Mononuclear cell (primary cell): ENCODE data around the gene KIFBP. TPM values are rescaled to one million over a fixed set of nuclear protein-coding genes. Genes with fewer than 3 reads are reported as not detected.
"Not testable (repeated sequence)": the region's sequence is repeated elsewhere in the genome, so short reads cannot be mapped to it uniquely, and the experiment has no call there.

ENCODE experiments used
- H3K27me3 ChIP-seq: 2 replicates; pipeline ENCODE4 v1.6.0; 2011; ENCODE audit warnings: low read length, control low read depth; ENCODE audit not compliant: insufficient read depth
- H3K4me1 ChIP-seq: 2 replicates; pipeline ENCODE4 v1.5.1; 2011; ENCODE audit warnings: mild to moderate bottlenecking, low read length, control low read depth; ENCODE audit not compliant: insufficient read depth
- H3K4me3 ChIP-seq: 2 replicates; pipeline ENCODE4 v1.5.1; 2011; ENCODE audit warnings: mild to moderate bottlenecking, low read length, moderate library complexity
- H3K9me3 ChIP-seq: 2 replicates; pipeline ENCODE4 v1.5.1; 2011; ENCODE audit warnings: low read depth, mild to moderate bottlenecking, control low read depth, low read length
- total RNA-seq: library from RNA; depleted of rRNA; stranded (reverse); fragments of >200 nt; gene quantifications from one replicate; pipeline ENCODE4 v1.2.3, GENCODE V29; 2012

KIFBP gene
- total RNA-seq: 4.0 TPM

- Histone ChIP-seq H3K4me3 (peak within 1 kb of the TSS; percentile 82), H3K4me1 (peaks cover 27% of the 10 kb centered on the region), H3K27me3 (no peaks in the 10 kb centered on the region), H3K9me3 (no peaks in the 10 kb centered on the region)
Observed at GRCh38 chr10:68988530-68989316, at the start of gene KIFBP. Gene KIFBP (plus strand): TSS chr10:68988803. CDS start chr10:68988833, 30 bp downstream.

GRCh38 chr10:68938884-68939283, 49.7 kb upstream of the KIFBP start:
- H3K9me3 ChIP-seq: no peaks in the 10 kb centered on the region
- H3K4me3 ChIP-seq: no peak overlapping the region
- H3K27me3 ChIP-seq: no peaks in the 10 kb centered on the region
- H3K4me1 ChIP-seq: no peaks in the 10 kb centered on the region

- H3K9me3 ChIP-seq, H3K4me1 ChIP-seq, H3K27me3 ChIP-seq, H3K4me3 ChIP-seq: not testable (repeated sequence)
Observed at GRCh38 chr10:68940917-68941316, 47.7 kb upstream of the KIFBP start.

GRCh38 chr10:68950598-68950997, 38.0 kb upstream of the KIFBP start:
- Histone ChIP-seq H3K9me3 (no peaks in the 10 kb centered on the region), H3K27me3 (no peaks in the 10 kb centered on the region), H3K4me3 (no peak overlapping the region), H3K4me1 (peaks cover 10% of the 10 kb centered on the region)

GRCh38 chr10:68954904-68955303, 33.7 kb upstream of the KIFBP start:
- H3K4me3 ChIP-seq: no peak overlapping the region
- H3K4me1 ChIP-seq: peaks cover 36% of the 10 kb centered on the region
- H3K9me3 ChIP-seq: no peaks in the 10 kb centered on the region
- no peaks in the 10 kb centered on the region for H3K27me3 ChIP-seq

- peaks cover 40% of the 10 kb centered on the region for H3K4me1 ChIP-seq
- no peaks in the 10 kb centered on the region for H3K9me3 ChIP-seq
- no peaks in the 10 kb centered on the region for H3K27me3 ChIP-seq
- H3K4me3 ChIP-seq: peak overlapping the region; percentile 96
Observed at GRCh38 chr10:68955355-68955831, 33.2 kb upstream of the KIFBP start.

- Histone ChIP-seq H3K4me3 (peak within 1 kb of the TSS; percentile 96), H3K27me3 (no peaks in the 10 kb centered on the region), H3K4me1 (peaks cover 40% of the 10 kb centered on the region), H3K9me3 (no peaks in the 10 kb centered on the region)
Observed at GRCh38 chr10:68955832-68956532, 32.6 kb upstream of the KIFBP start, which contains the start of gene DDX21. Gene DDX21 (plus strand): TSS chr10:68956170. CDS start chr10:68956226, 56 bp downstream.

GRCh38 chr10:68957284-68957615, 31.4 kb upstream of the KIFBP start:
- Histone ChIP-seq H3K27me3 (no peaks in the 10 kb centered on the region), H3K4me1 (peaks cover 40% of the 10 kb centered on the region), H3K9me3 (no peaks in the 10 kb centered on the region), H3K4me3 (peak overlapping the region; percentile 96)

- peak overlapping the region; percentile 96 for H3K4me3 ChIP-seq
- peaks cover 40% of the 10 kb centered on the region for H3K4me1 ChIP-seq
- H3K9me3 ChIP-seq: no peaks in the 10 kb centered on the region
- H3K27me3 ChIP-seq: no peaks in the 10 kb centered on the region
Observed at GRCh38 chr10:68957654-68958053, 30.9 kb upstream of the KIFBP start.

GRCh38 chr10:68959695-68960527, 28.7 kb upstream of the KIFBP start:
- Histone ChIP-seq H3K4me1 (peaks cover 37% of the 10 kb centered on the region), H3K27me3 (no peaks in the 10 kb centered on the region), H3K4me3 (no peak overlapping the region), H3K9me3 (no peaks in the 10 kb centered on the region)

- no peak overlapping the region for H3K4me3 ChIP-seq
- peaks cover 18% of the 10 kb centered on the region for H3K4me1 ChIP-seq
- H3K27me3 ChIP-seq: no peaks in the 10 kb centered on the region
- no peaks in the 10 kb centered on the region for H3K9me3 ChIP-seq
Observed at GRCh38 chr10:68963151-68963550, 25.5 kb upstream of the KIFBP start.

- Histone ChIP-seq H3K27me3 (no peaks in the 10 kb centered on the region), H3K4me1 (no peaks in the 10 kb centered on the region), H3K4me3 (no peak overlapping the region)
Observed at GRCh38 chr10:68973975-68974374, 14.6 kb upstream of the KIFBP start.

GRCh38 chr10:68975936-68976473, 12.6 kb upstream of the KIFBP start:
- H3K4me3 ChIP-seq, H3K27me3 ChIP-seq, H3K4me1 ChIP-seq, H3K9me3 ChIP-seq: not testable (repeated sequence)

More at GRCh38 chr10:68973975-68974374, 14.6 kb upstream of the KIFBP start:
- H3K9me3 ChIP-seq: no peaks in the 10 kb centered on the region

GRCh38 chr10:68979738-68980137, 8.9 kb upstream of the KIFBP start:
- H3K4me1 ChIP-seq, H3K9me3 ChIP-seq, H3K4me3 ChIP-seq, H3K27me3 ChIP-seq: not testable (repeated sequence)

GRCh38 chr10:68981074-68981473, 7.5 kb upstream of the KIFBP start:
- H3K4me1 ChIP-seq: no peaks in the 10 kb centered on the region
- no peaks in the 10 kb centered on the region for H3K9me3 ChIP-seq
- H3K4me3 ChIP-seq: no peak overlapping the region
- no peaks in the 10 kb centered on the region for H3K27me3 ChIP-seq
